GM23248 (cell line): ENCODE measurements around the gene IDH3G.

Experiments used
- EZH2 ChIP-seq: fragments of 200-600 bp; sonication (generic); IDR thresholded peaks from 2 replicates; pipeline ENCODE4 v1.6.1; 2018; ENCODE audit warnings: antibody characterized with exemption, mild to moderate bottlenecking; ENCODE audit not compliant: insufficient read depth, poor library complexity, severe bottlenecking
- EZH2phosphoT487 ChIP-seq: fragments of 200-600 bp; sonication (generic); IDR thresholded peaks from 2 replicates; pipeline ENCODE4 v1.6.1; 2018; ENCODE audit warnings: antibody characterized with exemption, moderate library complexity, mild to moderate bottlenecking, low read depth; ENCODE audit not compliant: insufficient read depth

- TF ChIP-seq EZH2 (no peak), EZH2phosphoT487 (no peak)
Observed at GRCh38 chrX:153814591-153815315, 20.6 kb upstream of the IDH3G start.
